CD4-positive, alpha-beta T cell (primary cell): Measurements from ENCODE around the gene ZNG1A. TPM values are rescaled to one million over a fixed set of nuclear protein-coding genes. Genes with fewer than 3 reads are reported as not detected.
A peak's percentile ranks its signal among the peaks of the same experiment; 100 is the strongest.
"Not testable (repeated sequence)": the region's sequence is repeated elsewhere in the genome, so short reads cannot be mapped to it uniquely, and the experiment has no call there.

Experiments
- ATAC-seq: fragments of 200-7000 bp; cut with Tn5 transposase; one replicate; pipeline ENCODE4 v1.10.0; 2022; ENCODE audit warnings: mild to moderate bottlenecking; ENCODE audit not compliant: poor library complexity
- CTCF ChIA-PET: fragments of 350-600 bp; sonication (Branson Sonifier 250); formaldehyde crosslinking; loops from one replicate; lab custom pipeline; 2021; ENCODE audit warnings: antibody characterized with exemption, inconsistent platforms; lab: Charles Lee
- POLR2A ChIA-PET: fragments of 350-600 bp; sonication (Branson Sonifier 250); formaldehyde crosslinking; loops from one replicate; lab custom pipeline; 2021; ENCODE audit warnings: antibody characterized with exemption, inconsistent platforms; lab: Charles Lee
- DNase-seq, 14 experiments: peaks; one replicate each; pipeline ENCODE4 v3.0.0-alpha.2; 2013 to 2020; ENCODE audit warnings: mixed read lengths in 2 of 14
- H3K27ac ChIP-seq, 2 donors: one replicate each; pipeline versions ENCODE4 v1.5.1 to v1.7.0; 2013; ENCODE audit warnings: low read length in 2 of 2, low read depth in 1 of 2, mild to moderate bottlenecking in 1 of 2
- H3K27me3 ChIP-seq, 2 experiments: 1 replicate in 1 of 2; 2 replicates in 1 of 2; pipeline versions ENCODE4 v1.6.1 to v1.7.0; 2013; ENCODE audit warnings: low read length in 2 of 2, control low read depth in 1 of 2, mild to moderate bottlenecking in 1 of 2, moderate library complexity in 1 of 2; ENCODE audit not compliant: insufficient read depth in 2 of 2, control insufficient read depth in 1 of 2
- H3K36me3 ChIP-seq: one replicate; pipeline ENCODE4 v1.6.1; 2013; ENCODE audit warnings: low read length, control low read depth; ENCODE audit not compliant: insufficient read depth
- H3K4me1 ChIP-seq: one replicate; pipeline ENCODE4 v1.6.1; 2013; ENCODE audit warnings: low read length, control low read depth; ENCODE audit not compliant: insufficient read depth
- H3K4me3 ChIP-seq: one replicate; pipeline ENCODE4 v1.5.1; 2013; ENCODE audit warnings: mild to moderate bottlenecking, low read length, moderate library complexity
- H3K9me3 ChIP-seq, 2 experiments: 1 replicate in 1 of 2; 2 replicates in 1 of 2; pipeline versions ENCODE4 v1.6.1 to v1.7.0; 2013; ENCODE audit warnings: low read length in 2 of 2, mild to moderate bottlenecking in 2 of 2, control low read depth in 1 of 2, moderate library complexity in 1 of 2; ENCODE audit not compliant: control insufficient read depth in 1 of 2, insufficient read depth in 1 of 2
- H3K27ac Mint-ChIP-seq: one replicate; pipeline ENCODE4 v1.8.0; 2020; ENCODE audit warnings: mixed read lengths
- H3K27me3 Mint-ChIP-seq: one replicate; pipeline ENCODE4 v1.8.0; 2021; ENCODE audit warnings: mixed read lengths
- H3K36me3 Mint-ChIP-seq: one replicate; pipeline ENCODE4 v1.8.0; 2021; ENCODE audit warnings: low read depth, mixed read lengths
- H3K4me1 Mint-ChIP-seq: one replicate; pipeline ENCODE4 v1.8.0; 2021; ENCODE audit warnings: low read depth, mixed read lengths
- H3K4me3 Mint-ChIP-seq: one replicate; pipeline ENCODE4 v1.8.0; 2020; ENCODE audit warnings: mild to moderate bottlenecking, mixed read lengths
- H3K9me3 Mint-ChIP-seq: one replicate; pipeline ENCODE4 v1.8.0; 2020; ENCODE audit warnings: mixed read lengths
- intact Hi-C, 2 experiments: fragments of 100-400 bp; cut with DNase I in 1 of 2; cut with micrococcal nuclease in 1 of 2; formaldehyde crosslinking; loops; one replicate each; pipeline versions ENCODE4 v1.15.1 to v1.9.0; 2023 to 2025; cut with DNase I, micrococcal nuclease
- total RNA-seq, 174 experiments: library from RNA in 2 of 174; stranded (reverse) in 2 of 174; gene quantifications; one replicate each; pipeline ENCODE4 v1.2.3 and lab custom pipeline; 2021 to 2026

ZNG1A gene
- total RNA-seq, 2 experiments from 2014 or later, result 21.9 to 22.4 TPM

GRCh38 chr9:116239-117077 is 62.4 kb downstream of the ZNG1A start:
- H3K4me3 ChIP-seq, H3K27ac ChIP-seq, H3K9me3 Mint-ChIP-seq, H3K27ac Mint-ChIP-seq, POLR2A ChIA-PET, intact Hi-C loops, CTCF ChIA-PET, ATAC-seq, H3K36me3 ChIP-seq: not testable (repeated sequence)
- DNase-seq, result peak in 1 of 14 experiments; percentile 6
- Mint-ChIP-seq H3K36me3 (peaks cover 14% of the 10 kb centered on the region), H3K27me3 (peaks cover 55% of the 10 kb centered on the region), H3K4me1 (peaks cover 26% of the 10 kb centered on the region), H3K4me3 (peak overlapping the region; percentile 39)
- Histone ChIP-seq H3K27me3 (peaks cover 25 to 27% of the 10 kb centered on the region in 2 experiments), H3K4me1 (peaks cover 40% of the 10 kb centered on the region), H3K9me3 (peaks cover 0 to 15% of the 10 kb centered on the region in 2 experiments)

GRCh38 chr9:115118-115451 is 63.8 kb downstream of the ZNG1A start:
- DNase-seq, H3K27ac Mint-ChIP-seq, H3K36me3 ChIP-seq, H3K27ac ChIP-seq, H3K9me3 Mint-ChIP-seq, intact Hi-C loops, CTCF ChIA-PET, H3K36me3 Mint-ChIP-seq, POLR2A ChIA-PET, ATAC-seq, H3K4me3 ChIP-seq: not testable (repeated sequence)
- Histone ChIP-seq H3K9me3 (peaks cover 0 to 15% of the 10 kb centered on the region in 2 experiments), H3K27me3 (peaks cover 25 to 27% of the 10 kb centered on the region in 2 experiments), H3K4me1 (peaks cover 40% of the 10 kb centered on the region)
- Mint-ChIP-seq H3K4me1 (peaks cover 26% of the 10 kb centered on the region), H3K27me3 (peaks cover 55% of the 10 kb centered on the region), H3K4me3 (peak overlapping the region; percentile 70)

- intact Hi-C loops, result not testable (repeated sequence)
- H3K27me3 ChIP-seq, result peaks cover 27 to 29% of the 10 kb centered on the region in 2 experiments
These were observed 64.4 kb downstream of the ZNG1A start for GRCh38 chr9:114267-115117.

GRCh38 chr9:113468-114266 is 65.2 kb downstream of the ZNG1A start:
- H3K27ac ChIP-seq, intact Hi-C loops, CTCF ChIA-PET, H3K9me3 Mint-ChIP-seq, POLR2A ChIA-PET, H3K27ac Mint-ChIP-seq, H3K36me3 ChIP-seq, H3K36me3 Mint-ChIP-seq: not testable (repeated sequence)
- Mint-ChIP-seq H3K27me3 (peaks cover 66% of the 10 kb centered on the region), H3K4me3 (peak overlapping the region; percentile 76), H3K4me1 (peaks cover 30% of the 10 kb centered on the region)
- Histone ChIP-seq H3K27me3 (peaks cover 27 to 31% of the 10 kb centered on the region in 2 experiments), H3K4me1 (peaks cover 40% of the 10 kb centered on the region), H3K4me3 (peak overlapping the region; percentile 41), H3K9me3 (peaks cover 0 to 15% of the 10 kb centered on the region in 2 experiments)
- DNase-seq (peak in 6 of 14 experiments; percentile 22 to 70 (median 35)), ATAC-seq (peak; percentile 69)

More at GRCh38 chr9:114267-115117, 64.4 kb downstream of the ZNG1A start:
- H3K27ac ChIP-seq, H3K9me3 Mint-ChIP-seq, H3K36me3 ChIP-seq, CTCF ChIA-PET, ATAC-seq, H3K27ac Mint-ChIP-seq, H3K36me3 Mint-ChIP-seq, POLR2A ChIA-PET: not testable (repeated sequence)
- H3K4me1 Mint-ChIP-seq, result peaks cover 26% of the 10 kb centered on the region
- peaks cover 40% of the 10 kb centered on the region for H3K4me1 ChIP-seq
- H3K4me3 ChIP-seq, result peak overlapping the region; percentile 41
- peak overlapping the region; percentile 76 for H3K4me3 Mint-ChIP-seq
- H3K9me3 ChIP-seq, result peaks cover 0 to 15% of the 10 kb centered on the region in 2 experiments
- peak in 2 of 14 experiments; percentile 23 to 28 for DNase-seq
- H3K27me3 Mint-ChIP-seq, result peaks cover 60% of the 10 kb centered on the region

GRCh38 chr9:112589-113467 is 66.0 kb downstream of the ZNG1A start:
- POLR2A ChIA-PET, H3K27ac ChIP-seq, H3K36me3 Mint-ChIP-seq, CTCF ChIA-PET, H3K27ac Mint-ChIP-seq, H3K9me3 Mint-ChIP-seq, ATAC-seq, H3K36me3 ChIP-seq, H3K4me3 ChIP-seq, intact Hi-C loops: not testable (repeated sequence)
- peaks cover 36% of the 10 kb centered on the region for H3K4me1 ChIP-seq
- Mint-ChIP-seq H3K4me3 (peak overlapping the region; percentile 62), H3K27me3 (peaks cover 68% of the 10 kb centered on the region), H3K4me1 (peaks cover 27% of the 10 kb centered on the region)
- H3K9me3 ChIP-seq, result peaks cover 0 to 15% of the 10 kb centered on the region in 2 experiments
- peak in 2 of 14 experiments; percentile 12 to 29 for DNase-seq
- H3K27me3 ChIP-seq, result peaks cover 23 to 32% of the 10 kb centered on the region in 2 experiments
